Activated CD4-positive, alpha-beta T cell treated with anti-CD3 and anti-CD28 coated beads, Interleukin-2, amount 50 U/mL, for 4 hours (primary cell): Measurements from ENCODE around the gene KIF18B.

Source experiments
- DNase-seq, 2 experiments: peaks; one replicate each; pipeline ENCODE4 v3.0.0-alpha.2; 2020

Gene KIF18B

DNA sequence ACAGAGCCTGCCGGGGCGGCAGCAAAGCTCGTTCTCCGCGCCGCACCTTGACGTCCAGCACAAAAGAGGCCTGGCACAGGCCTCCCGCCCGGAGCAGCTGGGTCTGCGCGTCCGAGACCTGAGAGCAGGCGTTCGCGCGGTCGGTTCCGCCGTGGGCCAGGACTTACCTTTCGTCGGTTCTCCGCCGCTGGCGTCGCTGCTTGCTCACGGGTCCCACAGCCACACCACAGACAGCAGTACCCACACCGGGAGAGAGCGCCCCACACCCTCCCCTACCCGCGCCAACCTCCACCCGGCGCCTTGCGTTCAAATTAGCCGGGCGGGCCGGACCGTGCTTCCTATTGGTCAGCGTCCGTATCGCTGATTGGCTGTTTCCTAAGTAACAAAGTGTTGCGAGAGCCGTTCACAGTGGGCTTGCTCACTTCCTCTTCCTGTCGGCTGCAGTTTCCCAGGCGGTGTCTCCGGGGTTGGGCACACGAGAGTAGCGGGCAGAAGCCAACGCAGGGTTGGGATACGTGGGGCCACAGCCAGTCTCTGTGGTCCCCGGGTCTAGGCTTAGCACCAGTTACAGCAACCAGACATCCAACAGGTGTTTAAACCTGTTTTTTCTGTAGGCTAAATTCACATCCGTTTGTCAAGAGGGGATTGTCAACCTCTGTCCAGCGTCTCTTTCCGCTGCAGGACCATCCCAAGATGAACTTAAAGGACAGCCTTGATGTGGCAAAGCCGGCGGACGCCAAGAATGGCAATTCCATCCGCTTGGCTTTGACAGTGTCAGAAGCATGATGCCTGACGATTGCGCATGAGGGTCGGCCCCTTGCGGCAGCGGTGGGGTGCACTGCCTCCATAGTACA lies at the start of gene KIF18B:
Gene KIF18B, minus strand, starts transcription at position 313 of the 854 bp plus-strand sequence. CDS start 11,429 bp downstream, outside the sequence.
- DNase-seq: peak; percentile 83

DNA sequence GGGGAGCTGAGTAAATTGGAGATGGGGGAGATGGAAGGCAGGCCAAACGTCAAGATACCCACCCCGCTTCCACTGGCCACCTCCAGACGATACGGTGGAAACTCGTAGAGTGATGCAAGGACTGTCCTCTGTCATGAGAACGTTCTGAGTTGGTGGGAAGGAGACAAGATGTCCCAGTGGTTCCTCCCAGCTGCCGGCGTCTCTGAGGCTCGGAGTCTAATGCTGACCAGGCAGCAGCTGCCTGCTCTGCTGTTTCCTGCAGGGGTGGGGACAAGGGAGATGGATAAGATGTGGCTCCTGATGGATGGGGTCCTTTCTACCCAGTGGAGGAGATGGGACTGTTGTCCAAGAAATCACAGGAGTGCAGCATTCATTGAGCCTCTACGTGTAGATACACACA lies 48.7 kb upstream of the KIF18B start:
- DNase-seq: no peak

DNA sequence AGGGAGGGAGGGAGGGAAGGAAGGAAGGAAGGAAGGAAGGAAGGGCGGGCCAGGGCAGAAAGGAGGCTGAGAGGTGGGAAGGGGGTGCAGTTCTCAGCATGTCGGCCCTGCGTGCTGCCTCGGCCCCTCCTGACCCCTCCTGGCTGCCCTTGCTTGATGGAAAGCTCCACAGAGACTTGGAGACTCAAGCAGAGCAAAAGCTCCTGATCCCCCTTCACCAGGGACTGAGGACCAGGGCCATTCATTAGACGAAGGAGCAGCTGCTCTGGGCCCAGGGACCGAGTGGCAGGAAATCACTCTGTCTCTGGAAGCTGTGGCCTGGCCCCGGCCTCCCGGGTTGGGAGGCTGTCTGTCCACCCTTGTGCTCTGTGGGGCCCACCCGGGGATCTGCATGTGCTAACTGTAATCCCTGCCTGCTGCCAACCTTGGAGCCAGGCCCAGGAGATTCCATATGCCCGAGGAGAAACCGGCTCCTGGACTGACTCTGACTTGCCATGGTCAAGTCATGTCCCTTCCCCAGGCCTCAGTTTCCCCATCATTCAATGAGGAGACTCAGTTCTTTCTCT lies 47.9 kb upstream of the KIF18B start:
- no peak for DNase-seq

DNA sequence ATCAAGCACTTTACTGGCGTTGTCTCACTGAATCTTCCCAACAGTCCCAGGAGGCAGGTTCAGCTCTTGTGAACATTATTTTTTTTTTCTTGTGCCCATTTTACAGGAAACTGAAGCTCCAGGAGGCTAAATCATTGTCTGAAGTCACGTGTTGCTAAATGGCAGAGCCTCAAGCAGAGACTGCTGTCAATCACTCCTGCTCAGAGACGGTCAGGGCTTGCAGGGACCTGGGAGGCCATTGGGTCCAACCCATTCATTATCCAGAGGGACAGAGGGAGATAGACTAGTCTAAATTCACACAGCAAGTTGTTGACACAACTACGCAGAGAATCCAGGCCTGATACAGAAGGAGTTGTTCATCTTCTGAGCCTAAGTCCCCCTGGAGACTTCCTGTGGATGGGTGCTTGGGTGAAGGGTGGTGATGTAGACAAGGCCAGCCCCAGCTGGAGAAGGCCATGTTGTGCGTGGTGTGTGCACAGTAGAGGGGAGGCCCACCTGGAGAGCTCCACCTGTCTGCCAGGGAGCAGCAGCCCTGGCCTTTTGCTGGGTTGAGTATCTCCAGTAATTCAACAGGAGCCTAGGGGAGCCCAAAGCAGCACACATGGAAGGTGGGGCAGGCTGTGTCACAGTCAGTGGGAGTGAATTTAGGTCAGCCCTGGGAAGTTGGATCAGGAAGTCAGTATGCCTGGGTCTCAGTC lies 44.8 kb upstream of the KIF18B start:
- DNase-seq: no peak

DNA sequence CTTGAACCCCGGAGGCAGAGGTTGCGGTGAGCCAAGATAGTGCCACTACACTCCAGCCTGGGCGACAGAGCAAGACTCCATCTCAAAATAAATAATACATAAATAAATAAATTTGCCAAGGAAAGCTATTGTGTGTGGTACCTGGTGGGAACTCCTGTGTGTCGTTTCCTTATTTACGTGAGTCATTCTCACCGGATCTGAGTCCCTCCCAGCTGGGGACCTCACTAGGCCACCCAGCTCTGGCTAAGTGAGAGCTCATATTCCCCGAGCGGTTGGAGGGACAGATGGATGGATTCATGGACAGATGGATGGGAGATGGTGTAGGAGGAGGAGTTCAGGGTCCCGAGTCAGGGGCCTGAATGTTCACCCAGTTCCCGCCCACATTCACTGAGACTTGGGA lies 43.4 kb upstream of the KIF18B start:
- no peak for DNase-seq

DNA sequence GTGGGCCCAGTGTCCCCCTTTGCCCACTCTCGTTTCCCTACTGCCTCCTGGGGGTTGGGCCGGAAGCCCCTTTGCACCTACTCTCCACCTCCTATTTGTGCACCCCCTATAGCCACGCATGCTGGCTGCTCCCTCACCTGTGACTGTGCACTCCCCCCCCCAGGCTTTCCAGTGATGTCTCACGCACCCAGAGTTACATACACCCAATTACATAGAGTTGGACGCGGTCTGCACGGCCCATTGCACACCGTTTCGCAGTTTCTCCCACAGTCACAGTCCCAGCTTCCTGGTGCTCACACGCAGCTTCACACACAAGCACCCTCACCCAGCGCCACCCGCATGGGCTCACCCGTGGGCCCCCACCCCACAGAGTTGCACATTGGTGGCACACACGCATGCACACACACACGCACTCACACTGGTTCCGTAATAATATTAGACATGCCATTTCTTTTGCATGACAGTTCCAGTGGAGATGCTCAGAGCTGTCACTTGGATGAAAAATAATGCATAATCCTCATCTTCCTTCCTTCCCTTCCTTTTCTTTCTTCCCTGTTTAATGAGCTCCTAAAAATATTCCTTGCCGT lies 42.1 kb upstream of the KIF18B start:
- DNase-seq: no peak

DNA sequence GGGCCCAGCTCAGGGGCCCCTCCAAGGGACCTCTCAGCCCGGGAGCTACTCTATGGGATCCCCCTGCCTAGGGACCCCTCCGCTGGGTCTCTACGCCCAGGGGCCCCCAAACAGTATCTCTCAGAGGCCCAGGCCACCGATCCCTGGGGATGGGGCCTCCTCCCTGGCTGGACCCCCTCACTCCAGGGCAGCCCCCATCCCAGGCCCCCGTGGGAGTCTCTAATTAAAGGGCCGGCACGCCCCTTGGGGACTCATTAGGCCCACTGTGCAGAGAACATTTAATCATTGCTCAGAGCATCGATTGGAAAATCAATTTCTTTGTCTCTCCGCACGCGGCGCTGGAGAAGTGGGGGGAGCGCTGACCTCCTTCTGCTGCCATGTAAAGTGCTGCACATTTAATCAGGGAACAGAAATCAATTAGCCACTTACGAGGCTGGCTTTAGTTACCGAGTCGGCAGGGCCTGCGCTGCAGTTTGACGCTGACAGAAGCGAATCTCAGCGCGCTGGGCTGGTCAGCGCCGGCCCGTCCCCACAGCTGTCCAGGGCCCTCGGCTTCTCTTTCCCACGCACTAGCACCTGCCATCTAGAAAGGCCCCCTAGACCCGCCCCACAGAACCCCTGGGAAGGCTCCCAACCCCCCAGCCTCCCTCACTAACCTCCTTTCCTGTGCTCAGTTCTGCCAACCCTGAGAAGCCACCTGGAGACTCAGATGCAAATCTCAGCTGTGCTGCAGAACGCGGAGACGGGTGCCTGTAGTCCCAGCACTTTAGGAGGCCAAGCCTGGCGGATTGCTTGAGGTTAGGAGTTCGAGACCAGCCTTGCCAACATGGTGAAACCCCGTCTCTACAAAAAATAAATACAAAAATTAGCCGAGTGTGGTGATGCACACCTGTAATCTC lies 40.7 kb upstream of the KIF18B start:
- DNase-seq: no peak

DNA sequence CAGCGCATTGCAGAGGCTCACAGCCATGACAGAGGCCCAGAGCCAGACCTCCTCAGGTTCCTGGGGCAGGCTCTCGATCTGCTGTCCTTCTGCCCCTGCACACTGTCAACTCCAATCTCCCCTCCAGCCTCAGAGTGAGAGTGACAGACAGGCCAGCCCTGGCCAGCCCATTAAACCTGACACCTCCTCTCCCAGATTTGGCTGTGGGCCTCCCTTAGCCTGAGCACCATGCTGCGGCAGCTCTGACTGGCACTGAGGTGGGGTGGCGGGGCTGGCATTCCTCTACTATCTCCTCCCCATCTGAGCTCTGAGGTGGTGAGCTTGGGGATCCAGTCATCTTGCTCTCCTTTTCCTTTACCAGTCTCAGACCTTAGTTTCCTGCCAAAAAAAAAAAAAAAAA lies 36.0 kb upstream of the KIF18B start:
- DNase-seq: no peak

DNA sequence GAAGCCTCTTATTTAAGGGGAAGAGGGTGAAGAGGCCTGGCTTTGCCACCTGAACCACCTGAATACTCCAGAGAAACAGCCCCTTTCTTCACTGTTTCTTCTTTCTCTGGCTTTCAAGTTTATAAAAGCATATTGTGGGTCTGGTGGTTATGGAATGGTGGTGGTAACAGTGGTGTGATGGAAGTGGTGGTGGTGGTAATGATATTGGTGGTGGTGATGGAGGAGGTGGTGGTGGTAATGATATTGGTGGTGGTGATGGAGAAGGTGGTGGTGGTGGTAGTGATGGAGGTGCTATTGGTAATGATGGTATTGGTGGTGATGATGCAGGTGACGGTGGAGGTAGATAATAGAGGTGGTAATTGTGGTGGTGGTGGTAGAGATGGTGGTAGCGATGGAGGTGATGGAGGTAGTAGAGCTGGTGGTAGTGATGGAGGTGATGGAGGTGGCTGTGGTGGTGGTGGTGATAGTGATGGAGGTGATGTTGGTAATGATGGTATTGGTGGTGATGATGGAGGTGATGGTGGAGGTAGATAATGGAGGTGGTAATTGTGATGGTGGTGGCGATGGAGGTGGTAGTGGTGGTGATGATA lies 34.6 kb upstream of the KIF18B start:
- no peak for DNase-seq

DNA sequence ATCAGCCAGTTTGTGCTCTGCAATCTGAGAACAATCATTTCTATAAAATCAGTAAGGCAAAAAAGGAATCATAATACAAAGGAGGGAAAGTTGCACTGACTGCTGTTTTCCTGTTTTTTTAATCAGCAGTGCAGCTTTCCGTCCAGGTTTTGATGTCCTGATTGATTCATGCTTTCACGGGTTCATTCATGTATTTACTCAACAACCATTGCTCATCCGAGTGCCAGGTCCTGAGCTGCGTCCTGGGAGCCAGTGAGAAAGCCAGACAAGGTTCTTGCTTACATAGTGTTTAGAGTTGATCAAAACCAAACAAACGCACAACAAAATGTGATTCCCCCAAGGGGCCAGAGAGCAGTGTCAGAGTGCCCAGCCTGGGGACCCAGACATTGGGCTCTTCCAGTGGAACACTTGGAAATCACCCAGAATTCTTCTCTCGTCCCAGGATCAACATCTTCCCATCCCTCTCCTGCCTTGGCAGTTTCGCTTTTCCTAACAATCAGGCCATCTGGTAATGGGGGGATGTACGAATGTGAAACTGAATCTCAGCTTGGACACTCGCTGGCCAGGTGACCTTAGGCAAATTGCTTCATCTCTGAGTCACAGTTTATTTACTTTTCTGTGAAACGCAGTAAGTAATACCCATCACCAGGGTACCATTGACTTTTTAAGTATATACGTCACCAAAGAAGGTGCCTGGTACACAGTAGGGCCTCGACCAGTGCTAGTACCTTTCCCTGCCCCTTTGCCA lies 33.8 kb upstream of the KIF18B start:
- no peak for DNase-seq

DNA sequence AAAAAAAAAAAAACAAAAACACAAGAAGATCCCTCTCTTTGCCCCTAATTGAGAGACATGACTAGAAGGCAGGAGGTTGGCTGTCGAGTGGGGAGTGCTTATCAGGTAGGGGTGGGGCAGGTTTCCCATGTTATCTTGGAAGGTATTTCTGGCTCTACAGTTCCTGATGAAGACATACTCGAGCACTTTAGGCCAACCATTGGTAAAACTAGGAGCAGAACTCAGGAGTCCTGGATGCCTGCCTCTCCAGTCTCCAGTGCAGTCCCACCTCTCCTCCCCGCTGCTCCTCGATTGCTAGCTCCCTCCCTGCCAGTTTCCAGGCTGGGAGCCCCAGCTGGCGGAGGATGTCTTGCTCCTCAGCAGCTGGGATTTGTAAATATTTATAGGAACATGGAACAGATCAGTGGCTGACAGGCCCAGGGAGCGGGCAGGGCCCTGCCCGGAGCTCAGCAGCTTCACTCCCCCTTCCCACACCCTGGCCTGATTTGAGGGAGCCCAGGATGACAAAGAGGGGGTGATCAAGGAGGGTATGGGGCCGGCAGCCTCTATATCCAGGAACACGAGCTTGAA lies 31.9 kb upstream of the KIF18B start:
- no peak for DNase-seq

DNA sequence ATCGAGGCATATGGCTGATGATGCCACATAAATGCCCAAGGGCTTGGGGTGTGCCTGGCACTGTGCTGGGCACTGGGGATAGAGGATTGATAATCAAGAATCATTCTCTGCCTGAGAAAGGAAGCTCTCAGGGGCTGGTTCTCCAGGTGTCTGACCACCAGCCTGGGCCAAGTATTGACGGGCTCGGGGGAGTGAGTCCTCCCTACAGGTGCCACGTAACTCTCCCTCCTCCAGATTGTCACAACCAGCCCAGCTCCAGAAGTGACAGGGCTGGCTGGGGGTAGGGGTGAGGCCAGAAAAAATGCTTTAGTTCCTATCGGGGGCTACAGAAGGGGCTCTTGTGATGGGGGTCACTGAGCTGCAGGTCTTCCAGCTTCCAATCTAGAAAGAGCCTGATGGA lies 31.2 kb upstream of the KIF18B start:
- no peak for DNase-seq

DNA sequence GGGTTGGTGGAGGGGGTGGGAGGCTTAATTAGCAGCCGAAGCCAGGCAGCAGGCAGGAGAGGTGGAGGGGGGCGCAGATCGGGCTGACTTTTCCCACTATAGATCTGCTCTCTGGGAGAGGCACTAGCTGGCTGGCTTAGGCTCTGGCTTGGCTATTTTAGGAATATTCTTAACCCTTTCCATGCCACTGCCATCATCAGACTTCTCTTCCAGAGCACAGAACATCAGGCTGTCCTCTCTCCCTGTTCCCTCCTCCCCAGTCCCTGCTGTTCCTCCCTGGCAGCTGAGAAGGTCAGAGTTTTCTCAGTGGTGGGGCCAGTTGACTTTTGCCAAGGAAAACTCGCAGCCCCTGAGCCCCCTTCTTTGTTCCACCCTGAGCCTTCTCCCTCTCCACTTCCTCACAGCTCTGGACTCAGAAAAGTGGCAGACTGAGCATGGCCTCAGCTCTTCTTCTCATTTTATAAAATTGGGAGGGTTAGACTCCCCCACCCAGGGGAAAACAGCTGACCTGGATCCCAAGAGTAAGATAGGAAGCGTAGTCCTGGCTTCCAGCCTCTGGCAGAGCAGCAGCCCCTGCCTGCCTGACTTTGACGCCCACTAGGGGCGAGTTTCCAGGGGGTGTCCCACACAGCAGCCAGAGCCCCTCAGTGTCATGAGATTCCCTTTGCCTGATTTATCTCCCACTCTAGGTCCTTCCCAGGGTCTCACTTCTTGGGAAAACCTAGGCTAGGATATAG lies 30.4 kb upstream of the KIF18B start:
- DNase-seq: no peak

DNA sequence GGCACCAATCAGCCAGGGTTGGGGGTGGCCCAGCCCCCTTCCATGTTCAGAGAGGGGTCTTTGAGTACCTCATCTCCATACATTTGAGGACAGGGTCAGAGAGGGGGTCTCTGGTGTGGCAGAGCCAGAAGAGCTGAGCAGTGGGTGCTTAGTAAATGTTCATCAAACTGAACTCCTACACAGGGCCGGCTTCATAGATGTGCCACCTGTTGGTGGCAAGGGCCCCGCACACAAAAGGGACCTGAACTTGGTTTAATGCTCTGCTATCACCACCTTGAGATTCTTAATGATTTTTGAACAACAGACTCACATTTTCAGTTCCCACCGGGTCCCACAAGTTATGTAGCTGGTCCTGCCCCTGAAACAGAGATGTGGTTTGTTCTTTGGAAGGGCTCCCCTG lies 29.5 kb upstream of the KIF18B start:
- no peak for DNase-seq

DNA sequence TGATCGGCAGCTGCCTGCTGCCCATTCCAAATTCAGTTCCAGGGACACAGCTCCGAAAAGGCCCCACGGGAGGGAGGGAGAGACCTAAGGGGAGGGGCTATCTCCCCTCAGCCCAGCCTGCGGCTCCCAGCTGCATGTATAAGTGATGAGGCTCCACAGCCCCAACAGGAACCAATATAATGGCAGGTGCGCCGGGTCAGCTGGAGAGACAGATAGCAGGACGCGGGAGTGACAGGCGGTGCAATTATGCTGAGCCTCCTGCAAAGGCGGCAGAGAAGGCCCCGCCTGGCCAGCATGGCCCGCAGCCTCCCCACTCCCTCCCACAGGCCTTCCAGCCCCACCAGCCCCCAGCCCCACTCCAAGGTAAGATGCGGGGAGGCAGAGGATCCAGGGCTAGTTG lies 28.6 kb upstream of the KIF18B start:
- DNase-seq: no peak

DNA sequence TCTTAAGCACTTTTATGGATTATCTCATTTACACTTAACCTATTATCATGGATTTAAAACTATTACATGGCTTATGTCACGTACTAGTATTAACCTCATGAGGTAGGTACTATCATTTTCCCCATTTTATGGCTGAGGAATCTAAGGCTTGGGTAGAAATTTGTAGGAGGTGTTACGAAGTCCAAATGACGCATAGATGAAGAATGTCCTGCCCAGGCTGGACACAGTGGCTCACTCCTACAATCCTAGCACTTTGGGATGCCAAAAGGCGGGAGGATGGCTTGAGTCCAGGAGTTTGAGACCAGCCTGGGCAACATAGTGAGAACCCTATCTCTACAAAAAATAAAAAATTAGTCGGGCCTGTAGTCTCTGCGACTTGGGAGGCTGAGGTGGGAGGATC lies 25.4 kb upstream of the KIF18B start:
- DNase-seq: no peak

DNA sequence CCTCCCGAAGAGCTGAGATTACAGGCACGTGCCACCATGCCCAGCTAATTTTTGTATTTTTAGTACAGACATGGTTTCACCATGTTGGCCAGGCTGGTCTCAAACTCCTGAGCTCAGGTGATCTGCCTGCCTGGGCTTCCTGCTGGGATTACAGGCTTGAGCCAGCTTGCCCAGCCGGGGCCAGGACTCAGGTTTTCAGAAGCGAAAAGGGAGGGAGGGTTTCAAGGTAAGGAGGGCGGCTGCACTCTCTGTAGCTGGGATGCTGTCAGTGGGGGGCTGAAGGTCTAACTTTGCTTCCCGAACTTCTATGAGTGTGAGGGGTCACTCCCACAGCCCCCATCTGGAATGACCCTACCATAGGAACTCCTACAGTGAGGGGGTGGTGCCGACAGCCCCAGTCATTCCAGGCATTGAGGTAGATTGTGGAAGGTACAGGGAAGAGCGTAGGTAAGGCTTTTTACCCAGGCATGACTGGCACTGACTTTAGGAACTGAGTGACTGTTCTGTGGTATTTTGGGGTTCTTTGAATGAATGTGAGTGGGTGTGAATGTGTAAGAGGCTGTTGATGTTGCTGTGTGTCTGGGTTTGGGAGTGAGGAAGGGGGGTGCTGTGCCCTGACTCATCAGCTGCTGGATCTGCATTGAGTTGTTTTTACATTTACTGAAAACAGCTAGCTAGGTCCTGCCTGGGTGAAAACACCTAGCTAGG lies 24.4 kb upstream of the KIF18B start:
- peak; percentile 46 to 49 for DNase-seq

DNA sequence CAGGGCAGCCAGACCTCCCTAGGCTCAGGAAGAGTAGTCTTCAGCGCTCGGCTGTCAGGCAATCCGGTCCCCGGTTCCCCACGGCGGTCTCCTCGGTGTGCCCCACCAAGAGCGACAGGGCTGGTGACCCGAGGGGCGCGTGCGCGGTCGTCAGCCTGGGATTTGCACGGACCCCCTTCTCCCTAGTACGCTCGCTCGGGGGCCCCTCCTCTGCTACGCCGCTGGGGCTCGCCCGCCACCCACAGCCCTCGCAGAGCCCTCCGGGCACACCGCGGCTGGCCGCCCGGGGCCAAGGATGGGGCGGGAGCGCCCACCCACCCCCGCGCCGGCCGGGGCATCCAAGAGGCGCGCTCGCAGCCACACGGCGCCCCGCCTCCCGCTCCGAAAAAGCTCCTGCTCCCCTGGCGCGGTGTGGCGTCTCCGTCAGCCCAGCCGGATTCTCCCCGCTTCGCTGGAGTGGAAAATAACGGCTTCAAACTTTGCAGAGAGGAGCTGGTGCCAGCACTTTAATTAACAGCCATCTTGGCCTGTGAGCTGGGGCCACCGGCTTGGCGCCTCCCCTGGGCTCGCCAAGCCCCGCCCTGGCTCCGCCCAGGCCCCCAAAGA lies 22.7 kb upstream of the KIF18B start:
- DNase-seq: no peak

DNA sequence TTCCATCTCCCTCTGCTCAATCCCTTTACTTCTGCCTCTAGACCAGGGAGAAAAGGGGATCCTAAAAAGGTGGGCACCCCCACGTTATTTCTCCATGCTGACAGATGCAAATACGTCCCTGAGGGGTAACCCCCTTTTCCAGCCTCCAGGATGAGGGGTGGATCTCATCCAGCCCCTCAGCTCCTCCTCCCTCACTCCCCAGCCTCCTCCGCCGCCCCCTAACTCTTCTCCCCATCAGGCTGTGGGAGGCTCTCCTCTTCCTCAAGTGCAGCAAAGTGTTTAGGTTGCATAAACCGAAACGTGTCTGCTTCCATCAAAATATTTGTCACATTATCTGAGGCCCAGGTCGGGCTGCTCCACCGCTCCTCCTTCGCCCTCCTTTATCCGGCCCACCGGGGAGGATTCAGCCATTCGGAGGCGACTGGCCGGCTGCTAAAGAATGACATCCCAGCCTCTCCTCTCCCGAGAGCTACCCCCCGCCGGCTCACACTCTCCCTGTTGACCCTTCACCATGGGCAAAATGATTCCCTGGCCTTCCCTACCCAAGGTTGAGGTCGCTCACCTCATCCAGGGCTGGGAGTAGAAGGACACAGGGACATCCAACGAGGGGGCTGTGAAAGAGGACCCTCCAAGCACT lies 21.7 kb upstream of the KIF18B start:
- no peak for DNase-seq
